DMS 273 (cell line): ENCODE measurements around the gene COPS7B.
"Not testable (repeated sequence)": the region's sequence is repeated elsewhere in the genome, so short reads cannot be mapped to it uniquely, and the experiment has no call there.

Experiments used
- DNase-seq: peaks from one replicate; lab custom pipeline; 2025; ENCODE audit not compliant: unreplicated experiment; lab: John Stamatoyannopoulos, UW

The COPS7B gene

GRCh38 chr2:231786177-231786916 is at the start of gene COPS7B:
Gene COPS7B, plus strand, starts transcription at chr2:231786445. Its CDS starts 2,126 bp downstream, at chr2:231788571.
- peak; percentile 94 for DNase-seq

GRCh38 chr2:231737761-231738160 is 48.5 kb upstream of the COPS7B start:
- no peak for DNase-seq

- DNase-seq = no peak
Measured at GRCh38 chr2:231743376-231744116, 42.7 kb upstream of the COPS7B start.

- no peak for DNase-seq
Measured at GRCh38 chr2:231745303-231746038, 40.8 kb upstream of the COPS7B start.

GRCh38 chr2:231748153-231748896 is 37.9 kb upstream of the COPS7B start:
- not testable (repeated sequence) for DNase-seq

GRCh38 chr2:231749016-231749415 is 37.2 kb upstream of the COPS7B start:
- DNase-seq = not testable (repeated sequence)

- no peak for DNase-seq
Measured at GRCh38 chr2:231751042-231751815, 35.0 kb upstream of the COPS7B start.

- no peak for DNase-seq
Measured at GRCh38 chr2:231752061-231752460, 34.2 kb upstream of the COPS7B start.

- no peak for DNase-seq
Measured at GRCh38 chr2:231761735-231762134, 24.5 kb upstream of the COPS7B start.

GRCh38 chr2:231764124-231764523 is 22.1 kb upstream of the COPS7B start:
- DNase-seq = no peak

- DNase-seq = no peak
Measured at GRCh38 chr2:231764760-231765159, 21.5 kb upstream of the COPS7B start.

GRCh38 chr2:231765496-231765929 is 20.7 kb upstream of the COPS7B start:
- DNase-seq = no peak

GRCh38 chr2:231769170-231770136 is 16.8 kb upstream of the COPS7B start:
- DNase-seq = no peak

- DNase-seq = no peak
Measured at GRCh38 chr2:231780123-231780908, 5.9 kb upstream of the COPS7B start.

GRCh38 chr2:231780909-231781797 is 5.1 kb upstream of the COPS7B start, which contains the start of gene PDE6D:
Gene PDE6D, minus strand, starts transcription at chr2:231781282. Its CDS starts 168 bp downstream, at chr2:231781114.
- peak; percentile 99 for DNase-seq

GRCh38 chr2:231781798-231782726 is 4.2 kb upstream of the COPS7B start:
- peak; percentile 48 for DNase-seq
